Measurements from ENCODE around the gene EIF4EBP2.

Gene EIF4EBP2

GRCh38 chr10:70432101-70432500 lies 28.2 kb downstream of the EIF4EBP2 start:
- DNase-seq (ENCODE audit: low read depth in 3 of 3), result no peak

- no peak for DNase-seq (ENCODE audit: low read depth in 3 of 3)
These were observed 28.8 kb downstream of the EIF4EBP2 start for GRCh38 chr10:70432561-70433263.

GRCh38 chr10:70433581-70434280 lies 29.8 kb downstream of the EIF4EBP2 start:
- no peak for DNase-seq (ENCODE audit: low read depth in 3 of 3)

- DNase-seq (ENCODE audit: low read depth in 3 of 3), result no peak
These were observed 31.5 kb downstream of the EIF4EBP2 start for GRCh38 chr10:70435241-70436085.

DNA sequence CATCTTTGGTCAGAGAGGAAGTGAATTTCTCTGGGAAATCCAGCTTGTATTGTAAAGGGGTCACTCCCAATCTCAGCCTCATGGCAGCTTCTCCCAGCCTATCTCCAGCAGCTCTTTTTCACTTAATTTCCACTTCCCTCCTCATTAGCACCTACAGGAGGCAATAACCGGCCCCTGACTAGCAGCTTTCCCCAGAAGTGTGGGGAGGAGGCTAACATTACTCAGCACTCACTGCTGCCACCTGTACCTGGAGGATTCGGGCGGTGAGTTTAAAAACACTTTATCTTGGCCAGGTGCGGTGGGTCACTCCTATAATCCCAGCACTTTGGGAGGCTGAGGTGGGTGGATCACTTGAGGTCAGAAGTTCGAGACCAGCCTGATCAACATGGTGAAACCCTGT lies 33.8 kb downstream of the EIF4EBP2 start:
- DNase-seq (ENCODE audit: low read depth in 3 of 3), result no peak

GRCh38 chr10:70440296-70441160 lies 36.6 kb downstream of the EIF4EBP2 start:
- no peak for DNase-seq (ENCODE audit: low read depth in 3 of 3)

- DNase-seq (ENCODE audit: low read depth in 3 of 3), result no peak
These were observed 37.4 kb downstream of the EIF4EBP2 start, which contains the start of gene NODAL for GRCh38 chr10:70441161-70441894. Gene NODAL, minus strand, starts transcription at chr10:70441681. Its CDS starts 14 bp downstream, at chr10:70441667.

DNA sequence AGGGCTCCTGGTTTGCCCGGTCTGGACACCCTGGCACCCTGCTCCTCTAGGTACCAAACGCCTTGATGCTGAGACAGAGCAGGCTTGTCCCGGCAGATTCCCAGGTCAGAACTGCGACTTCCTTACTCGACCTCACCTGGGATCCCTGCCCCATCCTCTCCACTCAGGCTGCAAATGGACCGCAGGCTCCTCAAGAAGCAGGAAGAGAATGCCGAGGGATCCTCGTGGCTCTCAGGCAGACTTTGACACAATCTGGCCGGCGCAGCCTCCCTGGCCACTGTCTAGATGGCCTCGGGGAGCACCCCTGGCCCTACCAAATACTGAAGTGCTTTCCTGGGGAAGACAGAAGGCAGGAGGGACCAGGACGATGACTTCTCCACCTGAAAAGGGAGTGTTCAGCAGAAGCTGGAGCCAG lies 38.0 kb downstream of the EIF4EBP2 start:
- no peak for DNase-seq (ENCODE audit: low read depth in 3 of 3)

- DNase-seq (ENCODE audit: low read depth in 3 of 3), result no peak
These were observed 38.5 kb downstream of the EIF4EBP2 start for GRCh38 chr10:70442332-70442988.

- DNase-seq (ENCODE audit: low read depth in 3 of 3), result no peak
These were observed 40.8 kb downstream of the EIF4EBP2 start for GRCh38 chr10:70444744-70445143.

- DNase-seq (ENCODE audit: low read depth in 3 of 3), result no peak
These were observed 42.0 kb downstream of the EIF4EBP2 start for GRCh38 chr10:70445718-70446657.

DNA sequence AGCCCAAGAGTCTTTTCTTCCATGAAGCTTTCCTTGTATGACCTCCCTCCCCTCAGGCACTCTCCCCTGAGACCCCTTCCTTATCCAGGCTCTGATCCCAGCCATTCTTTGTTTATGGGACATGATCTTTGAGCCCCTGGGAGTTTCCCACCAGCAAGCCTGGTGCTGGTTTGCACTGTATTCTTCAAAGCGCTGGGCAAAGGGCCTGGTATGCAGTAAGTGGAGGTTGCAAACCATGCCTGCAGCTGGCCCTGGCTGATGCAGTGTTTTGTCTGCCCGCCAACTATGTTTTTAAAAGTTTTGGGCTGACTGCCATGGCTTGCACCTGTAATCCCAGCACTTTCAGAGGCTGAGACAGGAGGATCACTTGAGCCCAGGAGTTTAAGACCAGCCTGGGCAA lies 44.3 kb downstream of the EIF4EBP2 start:
- DNase-seq (ENCODE audit: low read depth in 3 of 3), result no peak

DNA sequence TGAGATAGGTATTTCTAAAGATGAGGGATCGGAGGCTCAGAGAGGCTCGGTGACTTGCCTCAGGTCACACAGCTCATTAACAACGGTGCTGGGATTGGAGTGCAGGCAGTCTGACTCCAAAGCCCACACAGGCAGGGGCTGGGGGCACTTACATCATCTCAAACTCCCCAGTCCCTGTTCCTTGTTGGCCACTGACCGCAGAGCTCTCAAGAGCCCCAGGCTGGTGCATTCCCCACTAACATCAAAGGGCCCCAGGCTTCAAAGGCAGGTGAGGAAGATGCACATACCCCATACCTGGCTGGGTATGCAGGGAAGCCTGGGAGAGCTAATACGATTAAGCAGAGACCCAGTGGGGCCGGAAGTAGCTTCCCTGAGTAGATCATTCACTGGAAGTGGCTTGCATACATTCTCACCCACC lies 51.3 kb downstream of the EIF4EBP2 start:
- no peak for DNase-seq (ENCODE audit: low read depth in 3 of 3)

- no peak for DNase-seq (ENCODE audit: low read depth in 3 of 3)
These were observed 52.2 kb downstream of the EIF4EBP2 start for GRCh38 chr10:70456164-70456563.

- no peak for DNase-seq (ENCODE audit: low read depth in 3 of 3)
These were observed 53.9 kb downstream of the EIF4EBP2 start for GRCh38 chr10:70457759-70458305.

GRCh38 chr10:70458329-70459060 lies 54.5 kb downstream of the EIF4EBP2 start:
- DNase-seq (ENCODE audit: low read depth in 3 of 3), result peak in 1 of 3 experiments; percentile 49

DNA sequence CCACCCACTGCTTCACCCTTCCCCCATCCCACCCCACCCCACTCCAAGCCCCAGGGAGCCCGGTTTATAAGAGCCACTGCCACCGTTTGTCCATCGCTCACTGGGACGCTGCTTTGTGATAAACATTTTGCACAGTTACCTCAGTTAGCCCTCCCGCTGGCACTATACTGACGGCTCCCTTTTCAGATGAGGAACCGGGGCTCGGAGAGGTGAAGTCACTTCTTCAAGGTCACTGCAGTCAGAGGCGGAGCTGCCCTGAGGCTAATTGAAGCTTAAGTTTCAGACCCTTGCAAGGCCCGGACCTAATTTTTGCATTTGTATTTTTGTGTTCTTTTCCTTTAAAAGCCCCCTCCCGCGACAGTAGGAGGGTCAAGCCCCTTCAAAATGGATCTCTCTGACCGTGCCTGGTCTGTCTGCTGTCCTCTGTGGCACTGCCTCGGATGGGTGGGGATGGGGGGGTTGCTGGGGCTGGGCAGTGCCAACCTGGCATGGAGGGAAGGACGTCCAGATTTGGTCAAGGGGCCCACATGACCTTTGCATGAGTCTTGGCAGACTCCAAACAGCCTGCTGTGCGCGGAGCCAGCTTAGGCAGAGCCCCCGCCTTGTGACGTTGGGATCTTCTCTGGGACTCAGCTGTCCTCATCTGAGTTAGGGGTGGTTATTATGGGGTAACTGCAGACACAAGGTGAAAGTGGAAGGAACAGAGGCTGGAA lies 55.3 kb downstream of the EIF4EBP2 start:
- no peak for DNase-seq (ENCODE audit: low read depth in 3 of 3)

All from stimulated activated CD4-positive, alpha-beta T cell treated with anti-CD3 and anti-CD28 coated beads, TNF-alpha, amount 100 ng/mL, for 4 hours (primary cell).